Kidney tubule cell (primary cell): ENCODE measurements around the gene SPPL2C.

Source experiments
- DNase-seq: peaks from one replicate; pipeline ENCODE4 v3.0.0-alpha.2; 2018; ENCODE audit warnings: low spot score

The SPPL2C gene

GRCh38 chr17:45844695-45845375 is at the start of gene SPPL2C:
SPPL2C (plus strand) TSS chr17:45844881; CDS start chr17:45844907, 26 bp downstream.
- no peak for DNase-seq

DNA sequence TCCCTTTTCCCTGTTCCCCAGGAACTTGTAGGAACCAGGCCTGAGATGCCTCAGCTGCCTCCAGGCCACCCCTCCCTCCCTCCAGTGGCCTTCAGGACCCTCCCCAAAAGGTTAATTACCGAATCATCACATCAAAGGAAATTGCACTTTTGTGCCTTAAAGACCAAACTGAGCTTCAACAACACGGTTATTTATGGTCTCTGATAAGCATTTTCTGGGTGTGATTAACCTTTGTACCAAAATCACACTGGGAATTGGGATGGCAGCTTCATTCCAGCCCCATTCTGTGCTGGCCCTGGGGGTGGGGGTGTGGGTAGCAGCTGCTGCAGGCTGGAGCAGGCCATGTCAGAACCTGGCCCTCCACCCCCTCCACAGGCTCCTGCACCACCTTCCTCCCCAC is 43.9 kb upstream of the SPPL2C start:
- DNase-seq: no peak

GRCh38 chr17:45801421-45801820 is 43.3 kb upstream of the SPPL2C start:
- DNase-seq: no peak

DNA sequence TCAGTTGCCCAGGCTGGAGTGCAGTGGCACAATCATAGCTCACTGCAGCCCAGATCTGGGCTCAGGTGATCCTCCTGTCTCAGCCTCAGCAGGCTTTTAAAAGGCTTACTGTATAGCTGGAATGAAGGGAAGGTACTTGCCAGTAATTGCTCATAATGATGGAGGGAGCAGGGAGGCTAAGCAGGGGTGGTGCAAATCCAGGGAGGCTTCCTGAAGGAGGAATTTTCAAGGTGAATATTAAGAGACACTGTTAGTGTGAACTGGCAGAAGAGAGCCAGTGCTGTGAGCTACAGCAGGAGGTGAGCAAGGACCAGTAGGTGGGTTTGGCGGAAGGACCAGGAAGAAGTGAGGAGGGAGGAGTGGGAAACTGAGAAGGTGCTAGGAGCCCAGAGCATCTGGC is 35.8 kb upstream of the SPPL2C start:
- no peak for DNase-seq

- peak; percentile 81 for DNase-seq
Observed at GRCh38 chr17:45809499-45809898, 35.2 kb upstream of the SPPL2C start.

DNA sequence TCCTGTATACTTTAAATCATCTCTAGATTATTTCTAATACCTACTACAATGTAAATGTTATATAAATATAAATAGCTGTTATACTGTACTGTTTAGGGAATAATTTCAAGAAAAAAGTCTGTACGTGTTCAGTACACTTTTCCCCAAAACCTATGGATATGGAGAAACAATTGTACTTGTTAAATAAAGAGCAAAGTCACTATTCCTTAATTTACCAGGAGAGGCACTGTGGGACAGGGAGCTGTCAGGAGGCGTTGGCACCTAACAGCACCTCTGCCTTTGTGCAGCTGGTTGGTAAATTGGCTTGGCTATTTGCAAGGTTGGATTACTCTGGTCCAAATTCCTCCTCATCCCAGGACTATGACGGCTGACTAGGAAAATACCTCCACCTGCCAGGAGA is 32.6 kb upstream of the SPPL2C start:
- peak; percentile 28 for DNase-seq

DNA sequence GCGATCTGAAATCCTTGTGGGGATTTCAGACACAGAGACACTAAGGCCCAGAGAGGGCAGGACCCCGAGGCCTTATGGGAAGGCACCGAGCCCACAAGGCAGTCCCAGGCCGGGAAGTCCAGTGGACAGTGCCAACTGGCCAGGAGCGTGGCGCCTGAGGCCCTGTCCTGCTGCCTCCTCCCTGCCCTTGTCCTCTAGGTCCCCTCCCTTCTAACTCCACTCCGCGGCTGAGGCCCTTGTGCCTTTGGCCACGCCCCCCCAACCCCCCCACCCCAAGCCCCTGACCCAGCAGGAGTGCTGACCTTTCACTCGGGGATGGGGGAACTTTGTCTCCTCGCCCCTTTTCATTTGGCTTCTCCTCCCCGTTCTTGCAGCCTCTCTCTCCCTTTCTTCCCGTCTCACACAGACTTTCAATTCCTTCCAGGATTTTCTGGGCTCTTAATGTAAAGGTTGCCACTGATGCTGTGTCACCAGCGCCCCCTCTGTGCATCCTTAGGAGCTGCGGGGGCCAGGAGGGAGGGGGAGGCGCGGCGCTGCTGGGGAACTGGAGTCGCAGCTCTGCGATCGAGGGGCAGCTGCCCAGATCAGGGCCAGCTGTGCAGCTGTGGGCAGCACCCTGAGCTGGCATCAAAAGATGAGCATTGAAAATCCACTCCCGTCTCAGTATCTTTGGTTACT is 31.5 kb upstream of the SPPL2C start:
- no peak for DNase-seq

DNA sequence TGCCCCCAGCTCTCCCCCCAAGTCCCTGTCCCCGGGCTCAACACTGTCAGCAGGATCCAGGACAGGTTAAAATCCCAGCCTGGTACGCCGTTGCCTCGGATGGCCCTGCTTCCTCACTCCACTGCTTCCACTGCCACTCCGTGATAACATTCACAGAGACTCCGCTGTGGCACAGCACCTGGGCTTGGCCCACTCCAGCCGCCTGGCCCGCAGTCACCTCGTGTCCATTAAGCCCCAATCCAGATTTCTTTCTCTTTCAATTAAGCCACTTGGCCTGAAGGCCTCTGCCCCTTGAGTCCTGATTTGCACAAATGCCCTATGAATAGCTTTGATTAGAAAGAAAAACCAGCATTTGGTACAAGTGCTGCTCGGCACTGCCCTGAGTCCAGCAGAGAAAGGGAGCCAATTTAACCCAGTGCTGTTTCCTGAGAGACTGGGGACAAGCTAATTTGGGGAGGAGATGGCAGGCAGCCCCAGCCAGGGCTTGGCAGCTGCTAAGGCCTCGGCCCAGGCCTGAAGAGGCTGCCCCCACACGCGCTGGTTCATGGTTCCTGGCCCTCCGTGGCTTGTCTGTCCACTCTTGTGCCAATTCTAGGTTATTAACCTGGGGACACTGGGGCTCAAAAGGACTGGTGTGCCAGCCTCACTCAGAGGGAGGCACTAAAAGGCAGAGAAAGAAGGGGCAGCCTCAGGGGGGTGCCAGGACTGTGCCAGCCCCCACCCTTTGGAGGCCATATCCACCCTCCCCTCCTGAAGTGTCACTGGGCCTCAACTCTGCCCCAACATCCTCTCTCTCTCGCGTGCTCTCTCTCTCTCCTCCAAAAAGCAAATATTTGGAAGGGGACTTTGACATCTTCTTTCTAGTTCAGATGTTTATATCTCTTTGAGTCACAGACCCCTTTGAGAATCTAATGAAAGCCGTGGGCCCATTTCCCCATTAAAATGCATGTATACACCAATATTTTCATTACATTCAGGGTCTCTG is 29.8 kb upstream of the SPPL2C start:
- no peak for DNase-seq

GRCh38 chr17:45815752-45816151 is 28.9 kb upstream of the SPPL2C start:
- DNase-seq: no peak

- DNase-seq: no peak
Observed at GRCh38 chr17:45818041-45818440, 26.6 kb upstream of the SPPL2C start.

- no peak for DNase-seq
Observed at GRCh38 chr17:45818699-45819098, 26.0 kb upstream of the SPPL2C start.

DNA sequence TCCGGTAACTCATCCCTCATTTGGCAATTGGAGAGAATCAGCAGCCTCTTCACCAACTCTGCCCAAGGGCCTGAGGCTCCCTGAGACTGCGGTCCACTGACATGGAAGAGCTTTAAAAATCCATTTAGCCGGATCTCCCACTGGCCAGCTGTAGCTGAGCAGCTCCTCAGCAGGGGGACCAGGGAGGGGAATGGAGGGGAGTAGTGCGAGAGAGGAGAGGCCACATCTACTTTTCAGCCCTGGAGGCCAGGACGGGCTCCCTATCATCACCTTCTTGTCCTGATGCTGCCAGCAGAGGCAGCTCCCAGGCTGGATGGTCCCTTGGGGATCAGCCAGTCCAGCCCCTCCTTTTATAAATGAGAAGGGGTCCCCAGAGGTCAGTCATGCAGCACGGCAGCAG is 25.0 kb upstream of the SPPL2C start:
- no peak for DNase-seq

DNA sequence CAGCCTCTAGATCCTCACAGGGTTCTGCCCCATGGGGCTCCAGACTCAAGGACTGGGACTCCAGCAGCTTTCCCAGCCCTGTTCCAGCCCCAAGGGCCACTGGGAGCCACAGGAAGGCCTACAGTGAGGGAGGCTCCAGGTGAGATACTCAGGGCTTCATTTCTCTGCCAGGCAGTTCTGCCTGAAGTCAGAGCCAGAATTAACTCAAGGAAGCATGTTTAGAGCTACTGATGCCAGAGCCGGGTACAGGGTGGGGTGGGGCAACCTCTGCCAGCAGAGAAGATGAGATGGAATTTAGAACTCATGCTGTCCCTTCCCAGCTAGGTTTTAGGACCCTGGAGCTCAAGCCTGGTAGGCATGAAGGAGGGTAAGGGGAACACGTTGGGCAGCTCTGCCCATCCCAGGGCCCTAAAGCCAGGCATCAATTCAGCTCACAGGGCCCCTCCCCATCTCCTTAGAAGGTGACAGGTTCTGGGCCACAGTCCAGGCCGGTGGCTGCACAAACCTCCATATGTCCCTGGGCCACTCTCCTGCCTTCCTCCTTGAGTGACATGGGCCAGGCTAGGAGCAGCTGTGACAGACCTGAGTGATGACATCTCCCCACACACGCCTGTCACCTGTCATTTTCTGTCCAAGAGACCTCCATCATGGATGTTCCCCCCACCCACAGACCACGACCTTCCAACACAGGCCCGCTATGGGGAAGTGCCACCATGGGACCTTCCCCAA is 24.5 kb upstream of the SPPL2C start:
- DNase-seq: no peak

- DNase-seq: no peak
Observed at GRCh38 chr17:45821147-45821546, 23.5 kb upstream of the SPPL2C start.

- no peak for DNase-seq
Observed at GRCh38 chr17:45823598-45823997, 21.1 kb upstream of the SPPL2C start.

DNA sequence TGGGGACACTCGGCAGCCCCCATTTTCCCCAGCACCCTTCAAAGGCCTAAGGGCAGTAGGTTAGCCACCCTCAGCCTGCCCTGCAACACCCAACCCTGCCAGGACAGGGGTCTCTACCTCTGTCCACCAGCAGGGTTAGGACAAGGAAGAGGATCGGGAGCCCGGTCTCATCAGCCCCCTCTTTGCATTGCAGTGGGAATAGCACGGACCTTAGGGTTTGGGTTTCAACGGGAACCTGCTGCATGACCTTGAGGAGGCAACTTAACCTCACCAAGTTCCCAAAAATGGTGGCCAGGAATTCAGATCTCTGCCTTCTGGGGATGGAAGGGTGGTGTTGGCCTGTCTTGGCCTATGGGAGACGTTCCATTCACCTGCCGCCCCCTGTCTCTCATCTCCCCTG is 20.2 kb upstream of the SPPL2C start:
- DNase-seq: no peak

- no peak for DNase-seq
Observed at GRCh38 chr17:45824901-45825492, 19.7 kb upstream of the SPPL2C start.

GRCh38 chr17:45825792-45826191 is 18.9 kb upstream of the SPPL2C start:
- no peak for DNase-seq

DNA sequence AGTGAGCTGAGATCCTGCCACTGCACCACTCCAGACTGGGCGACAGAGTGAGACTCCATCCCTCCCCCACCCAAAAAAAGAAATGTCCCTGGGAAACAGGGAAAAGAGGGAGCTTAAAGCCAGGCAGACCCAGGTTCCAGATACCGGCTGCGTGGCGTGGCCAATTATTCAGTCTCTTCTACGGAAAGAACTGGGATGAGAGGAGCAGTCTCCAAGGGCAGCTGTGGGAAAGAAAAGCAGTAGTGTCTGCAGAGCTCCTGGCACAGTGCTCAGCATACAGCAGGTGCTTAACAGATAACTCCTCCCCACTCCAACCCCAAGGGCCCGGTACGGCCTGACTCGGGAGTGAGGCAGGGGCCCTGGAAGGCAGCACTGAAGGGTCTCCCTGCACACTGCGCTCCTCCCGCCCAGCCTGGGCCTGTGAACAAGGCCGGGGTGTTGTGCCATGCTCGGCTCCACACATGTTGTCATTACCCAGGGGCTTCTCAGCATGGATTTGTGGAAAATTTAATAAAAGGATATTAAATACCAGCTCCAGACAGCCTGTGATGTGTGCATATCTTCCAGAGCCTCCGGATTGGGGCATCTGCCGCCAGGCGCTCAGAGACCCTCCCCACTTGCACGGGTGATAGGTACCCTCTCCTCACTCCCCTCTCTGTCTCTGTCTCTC is 17.6 kb upstream of the SPPL2C start:
- DNase-seq: no peak

DNA sequence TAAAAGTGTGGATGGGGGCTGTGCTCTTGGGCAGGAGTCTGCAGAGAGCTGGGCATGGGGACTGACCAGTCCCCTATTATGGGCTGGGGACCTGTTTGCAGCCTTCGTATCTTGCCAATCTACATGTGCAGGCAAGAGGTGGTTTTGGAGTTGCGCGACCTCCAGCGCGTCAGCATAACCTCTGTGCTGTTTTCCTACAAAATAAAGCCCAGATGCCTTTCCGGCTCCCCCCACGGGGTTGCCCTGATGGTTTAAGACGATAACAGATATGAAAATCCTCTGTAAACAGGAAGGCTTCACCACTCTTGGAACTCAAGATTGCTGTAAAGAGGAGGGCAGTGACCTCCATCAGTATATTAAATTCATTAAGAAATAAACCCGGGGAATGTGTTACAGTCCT is 16.5 kb upstream of the SPPL2C start:
- DNase-seq: no peak

DNA sequence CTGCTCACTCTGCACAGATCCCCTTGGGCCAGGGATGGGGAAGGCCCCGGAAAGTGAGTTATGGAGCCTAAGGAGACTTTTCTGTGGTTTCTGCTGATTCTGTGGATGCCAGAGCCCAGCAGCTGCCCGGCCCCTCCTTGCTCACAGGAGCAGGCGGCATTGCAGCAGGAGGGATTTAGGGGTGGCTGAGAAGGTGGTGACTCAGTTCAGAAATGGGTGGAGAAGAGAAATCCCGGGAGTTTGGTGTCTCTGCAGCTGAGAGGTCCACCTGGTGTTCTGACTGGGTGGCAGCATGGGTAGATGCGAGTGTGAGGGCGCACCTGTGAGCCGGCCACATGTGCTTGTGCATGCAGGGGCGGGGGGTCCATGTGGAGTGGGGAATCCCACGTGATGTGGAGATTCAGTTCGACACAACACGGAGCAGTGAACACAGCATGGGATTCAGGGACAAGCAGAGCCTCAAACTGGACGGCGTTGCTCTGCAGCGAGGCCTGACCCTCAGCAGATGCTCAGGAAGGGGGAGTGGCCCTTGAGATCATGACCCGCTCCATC is 16.0 kb upstream of the SPPL2C start:
- DNase-seq: no peak
